ENCODE measurements around the gene ADGRD1. TPM values are rescaled to one million over a fixed set of nuclear protein-coding genes. Genes with fewer than 3 reads are reported as not detected.

ADGRD1 gene
- total RNA-seq, 1 donor from 2014 or later, result 0.47 TPM

DNA sequence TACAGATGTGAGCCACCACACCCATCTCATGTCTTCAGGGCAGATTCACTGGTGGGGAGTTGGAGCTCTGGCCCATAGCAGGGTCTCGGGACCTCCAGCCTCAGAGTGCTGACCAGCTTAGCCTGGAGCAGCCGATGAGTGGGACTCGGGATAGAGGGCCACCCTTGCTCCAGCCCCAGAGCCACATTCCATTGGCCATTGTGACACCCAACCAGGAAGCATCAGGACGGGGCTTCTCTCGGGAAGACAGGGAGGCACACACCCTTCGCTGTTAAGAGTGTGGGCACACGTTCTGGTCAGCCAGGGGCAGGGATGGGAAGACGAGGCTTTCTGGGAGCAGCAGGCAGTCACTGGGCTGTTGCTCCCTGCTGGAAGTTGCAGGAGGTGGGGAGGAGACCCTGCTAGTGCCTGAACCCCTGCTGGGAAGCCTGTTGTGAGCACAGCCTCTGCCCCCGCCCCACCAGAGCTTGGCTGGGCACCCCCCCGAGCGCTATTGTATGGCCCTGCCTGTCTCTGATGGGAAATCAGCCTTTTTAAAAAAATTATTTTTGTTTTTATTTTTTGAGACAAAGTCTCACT, 1.6 kb downstream of the ADGRD1 start:
- CTCF ChIA-PET, result no interaction called here
- POLR2A ChIA-PET, result interaction anchor here (0.6 kb wide), 1 partner anchor 154 kb away, joined by 4 read pairs; no protein-coding TSS in a partner anchor
- DNase-seq (no peak), ATAC-seq (ENCODE audit: low read depth) (no peak)
- Mint-ChIP-seq H3K9me3 (no peaks in the 10 kb centered on the region), H3K36me3 (ENCODE audit: low read depth) (no peaks in the 10 kb centered on the region), H3K4me3 (no peak overlapping the region), H3K27ac (no peak overlapping the region), H3K4me1 (peaks cover 15% of the 10 kb centered on the region), H3K27me3 (peaks cover 11% of the 10 kb centered on the region)
- intact Hi-C loops (cut with micrococcal nuclease), result no loop called here
- TF ChIP-seq, protein P1, sequence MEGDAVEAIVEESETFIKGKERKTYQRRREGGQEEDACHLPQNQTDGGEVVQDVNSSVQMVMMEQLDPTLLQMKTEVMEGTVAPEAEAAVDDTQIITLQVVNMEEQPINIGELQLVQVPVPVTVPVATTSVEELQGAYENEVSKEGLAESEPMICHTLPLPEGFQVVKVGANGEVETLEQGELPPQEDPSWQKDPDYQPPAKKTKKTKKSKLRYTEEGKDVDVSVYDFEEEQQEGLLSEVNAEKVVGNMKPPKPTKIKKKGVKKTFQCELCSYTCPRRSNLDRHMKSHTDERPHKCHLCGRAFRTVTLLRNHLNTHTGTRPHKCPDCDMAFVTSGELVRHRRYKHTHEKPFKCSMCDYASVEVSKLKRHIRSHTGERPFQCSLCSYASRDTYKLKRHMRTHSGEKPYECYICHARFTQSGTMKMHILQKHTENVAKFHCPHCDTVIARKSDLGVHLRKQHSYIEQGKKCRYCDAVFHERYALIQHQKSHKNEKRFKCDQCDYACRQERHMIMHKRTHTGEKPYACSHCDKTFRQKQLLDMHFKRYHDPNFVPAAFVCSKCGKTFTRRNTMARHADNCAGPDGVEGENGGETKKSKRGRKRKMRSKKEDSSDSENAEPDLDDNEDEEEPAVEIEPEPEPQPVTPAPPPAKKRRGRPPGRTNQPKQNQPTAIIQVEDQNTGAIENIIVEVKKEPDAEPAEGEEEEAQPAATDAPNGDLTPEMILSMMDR (IDR thresholded peaks at IDR 0.05), result no peak

DNA sequence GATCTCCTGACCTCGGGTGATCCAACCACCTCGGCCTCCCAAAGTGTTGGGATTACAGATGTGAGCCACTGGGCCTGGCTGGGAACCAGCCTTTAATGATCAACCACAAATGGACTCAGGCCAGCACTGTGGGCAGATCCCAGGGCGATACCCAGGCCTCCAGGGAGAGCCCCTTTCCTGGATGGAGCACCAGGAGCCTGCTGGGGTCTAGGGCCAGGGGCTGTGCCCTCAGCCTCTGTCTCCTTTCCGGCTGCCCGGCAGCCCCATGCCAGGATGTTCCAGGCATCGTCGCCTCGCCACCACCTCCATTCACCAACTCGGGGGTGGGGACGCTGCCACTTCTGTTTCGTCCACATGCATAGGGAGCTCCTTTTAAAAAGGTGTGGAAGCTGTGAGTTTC, 2.3 kb downstream of the ADGRD1 start:
- no peak overlapping the region for H3K27ac Mint-ChIP-seq
- POLR2A ChIA-PET, result no interaction called here
- H3K4me1 Mint-ChIP-seq, result peaks cover 15% of the 10 kb centered on the region
- intact Hi-C loops (cut with micrococcal nuclease), result no loop called here
- ATAC-seq (ENCODE audit: low read depth), result no peak
- H3K27me3 Mint-ChIP-seq, result peaks cover 16% of the 10 kb centered on the region
- H3K36me3 Mint-ChIP-seq (ENCODE audit: low read depth), result no peaks in the 10 kb centered on the region
- TF ChIP-seq, protein P1 (IDR thresholded peaks at IDR 0.05), result no peak
- DNase-seq, result no peak
- no peaks in the 10 kb centered on the region for H3K9me3 Mint-ChIP-seq
- CTCF ChIA-PET, result no interaction called here
- no peak overlapping the region for H3K4me3 Mint-ChIP-seq

DNA sequence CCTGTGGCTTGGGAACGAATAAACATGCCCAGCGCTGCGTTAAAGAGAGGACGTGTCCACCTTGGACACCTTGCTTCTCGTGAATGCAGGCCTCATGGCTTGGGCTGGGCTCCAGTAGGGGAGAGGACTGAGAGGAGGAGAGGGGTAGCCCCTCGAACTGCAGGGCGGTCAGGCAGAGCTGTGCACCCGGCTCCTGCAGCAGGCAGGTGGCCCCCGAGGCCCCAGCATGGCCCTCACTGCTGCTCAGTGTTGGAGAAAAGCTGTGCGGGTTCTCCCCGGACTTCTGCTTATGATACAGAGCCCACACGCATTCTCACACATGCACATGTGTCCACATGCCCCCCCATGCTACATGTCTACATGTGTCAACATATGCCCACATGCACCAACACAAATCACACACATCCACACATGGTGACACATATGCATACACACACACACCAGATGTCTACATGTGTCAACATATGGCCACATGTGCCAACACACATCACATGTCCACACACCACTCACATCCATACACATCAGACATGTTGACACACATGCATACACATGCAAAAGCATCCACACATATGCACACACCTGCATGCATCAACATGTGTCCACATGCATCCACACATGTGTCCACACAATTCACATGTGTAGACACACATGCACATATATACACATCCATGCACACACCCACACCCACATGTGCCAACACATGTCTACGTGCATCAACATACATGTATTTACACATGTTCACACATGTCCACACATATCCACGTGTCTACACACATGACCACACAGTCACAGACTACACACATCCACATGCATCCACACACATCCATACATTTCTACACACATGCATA, 3.0 kb downstream of the ADGRD1 start:
- DNase-seq (no peak), ATAC-seq (ENCODE audit: low read depth) (no peak)
- no peak overlapping the region for H3K4me3 Mint-ChIP-seq
- H3K27ac Mint-ChIP-seq, result no peak overlapping the region
- H3K27me3 Mint-ChIP-seq, result peaks cover 14% of the 10 kb centered on the region
- H3K9me3 Mint-ChIP-seq, result no peaks in the 10 kb centered on the region
- H3K36me3 Mint-ChIP-seq (ENCODE audit: low read depth), result no peaks in the 10 kb centered on the region
- intact Hi-C loops (cut with micrococcal nuclease), result no loop called here
- TF ChIP-seq, protein P1 (IDR thresholded peaks at IDR 0.05), result no peak
- CTCF ChIA-PET, result no interaction called here
- H3K4me1 Mint-ChIP-seq, result peaks cover 15% of the 10 kb centered on the region
- POLR2A ChIA-PET, result no interaction called here

DNA sequence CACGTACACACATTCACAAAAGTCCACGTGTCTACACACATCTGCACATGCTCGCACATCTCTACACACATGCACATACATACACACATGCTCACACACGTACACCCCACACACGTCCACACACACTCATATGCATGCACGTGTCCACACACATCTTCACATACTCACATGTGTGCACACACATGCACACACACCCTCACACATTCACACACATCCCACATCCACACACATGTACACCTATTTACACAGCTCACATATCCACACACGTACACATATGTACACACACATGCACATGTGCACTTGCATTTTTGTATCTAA, 3.6 kb downstream of the ADGRD1 start:
- POLR2A ChIA-PET, result no interaction called here
- Mint-ChIP-seq H3K27me3 (peaks cover 13% of the 10 kb centered on the region), H3K4me1 (peaks cover 15% of the 10 kb centered on the region), H3K36me3 (ENCODE audit: low read depth) (no peaks in the 10 kb centered on the region), H3K9me3 (no peaks in the 10 kb centered on the region), H3K4me3 (no peak overlapping the region), H3K27ac (no peak overlapping the region)
- ATAC-seq (ENCODE audit: low read depth) (no peak), DNase-seq (no peak)
- intact Hi-C loops (cut with micrococcal nuclease), result no loop called here
- CTCF ChIA-PET, result no interaction called here
- TF ChIP-seq, protein P1 (IDR thresholded peaks at IDR 0.05), result no peak

DNA sequence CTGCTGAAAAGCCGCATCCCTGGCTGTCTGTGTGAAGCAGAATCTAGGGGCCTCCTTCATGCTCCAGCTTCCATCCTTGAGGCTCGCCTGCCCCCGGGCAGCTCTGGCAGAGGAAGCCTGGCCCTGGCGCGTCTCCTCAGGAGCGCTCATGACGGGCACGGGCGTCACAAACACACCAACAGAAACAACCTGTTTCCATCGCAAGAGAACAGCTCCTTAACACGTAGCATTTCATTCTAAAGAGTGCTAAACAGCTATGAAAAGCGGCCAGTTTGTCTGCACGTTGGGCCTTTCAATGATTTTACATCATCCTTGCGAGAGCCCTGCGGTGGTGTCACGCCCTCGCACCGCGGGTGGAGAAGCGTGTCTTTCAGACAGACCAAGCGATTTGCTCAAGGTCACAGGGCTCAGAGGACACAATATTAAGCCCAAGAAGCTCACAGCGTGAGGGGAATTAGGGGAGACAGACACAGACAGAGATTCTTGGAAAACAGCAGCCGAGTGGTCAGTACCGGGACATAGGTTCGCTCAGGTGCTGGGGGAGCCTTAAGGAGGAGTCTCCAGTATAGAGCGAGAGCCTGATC, 4.9 kb downstream of the ADGRD1 start:
- no peak for ATAC-seq (ENCODE audit: low read depth)
- H3K4me3 Mint-ChIP-seq, result no peak overlapping the region
- DNase-seq, result no peak
- intact Hi-C loops (cut with micrococcal nuclease), result no loop called here
- no peaks in the 10 kb centered on the region for H3K9me3 Mint-ChIP-seq
- H3K27ac Mint-ChIP-seq, result no peak overlapping the region
- no peaks in the 10 kb centered on the region for H3K36me3 Mint-ChIP-seq (ENCODE audit: low read depth)
- TF ChIP-seq, protein P1 (IDR thresholded peaks at IDR 0.05), result no peak
- ChIA-PET CTCF (no interaction called here), POLR2A (no interaction called here)
- H3K4me1 Mint-ChIP-seq, result peaks cover 10% of the 10 kb centered on the region
- peaks cover 9% of the 10 kb centered on the region for H3K27me3 Mint-ChIP-seq

Data from activated B cell treated with CpG ODN at 0.5 μM for 24 hours (primary cell).